Measurements from ENCODE around the gene SKAP2. TPM values are rescaled to one million over a fixed set of nuclear protein-coding genes. Genes with fewer than 3 reads are reported as not detected.
A peak's percentile ranks its signal among the peaks of the same experiment; 100 is the strongest.

SKAP2 gene
- total RNA-seq, 1 donor from 2014 or later, result 12.8 TPM

GRCh38 chr7:26686448-26686981 lies 177.9 kb downstream of the SKAP2 start:
- intact Hi-C loops (cut with DNase I), result no loop called here
- no peak overlapping the region for H3K27ac ChIP-seq

GRCh38 chr7:26685606-26686005 lies 178.8 kb downstream of the SKAP2 start:
- no peak for DNase-seq (ENCODE audit: extremely low spot score in 2 of 2)
- no peaks in the 10 kb centered on the region for H3K9me3 ChIP-seq
- H3K4me1 ChIP-seq, result no peaks in the 10 kb centered on the region
- TF ChIP-seq CTCF (IDR thresholded peaks at IDR 0.05), result no peak
- TF ChIP-seq POLR2A (IDR thresholded peaks at IDR 0.05), result no peak
- no peak for TF ChIP-seq POLR2AphosphoS5 (IDR thresholded peaks at IDR 0.05; ENCODE audit: insufficient read depth in 1 of 2, low read depth in 1 of 2)
- intact Hi-C loops (cut with DNase I), result no loop called here
- H3K27me3 ChIP-seq, result no peaks in the 10 kb centered on the region
- no peak overlapping the region for H3K27ac ChIP-seq
- no peak overlapping the region for H3K4me3 ChIP-seq
- no peaks in the 10 kb centered on the region for H3K36me3 ChIP-seq

More at GRCh38 chr7:26686448-26686981, 177.9 kb downstream of the SKAP2 start:
- Histone ChIP-seq H3K4me3 (no peak overlapping the region), H3K4me1 (no peaks in the 10 kb centered on the region), H3K27me3 (no peaks in the 10 kb centered on the region), H3K36me3 (no peaks in the 10 kb centered on the region), H3K9me3 (no peaks in the 10 kb centered on the region)
- peak in 1 of 2 donors; percentile 37 for TF ChIP-seq POLR2AphosphoS5 (IDR thresholded peaks at IDR 0.05; ENCODE audit: insufficient read depth in 1 of 2, low read depth in 1 of 2)
- peak in 2 of 3 experiments; percentile 47 to 56 for TF ChIP-seq CTCF (IDR thresholded peaks at IDR 0.05)
- TF ChIP-seq POLR2A (IDR thresholded peaks at IDR 0.05), result no peak
- no peak for DNase-seq (ENCODE audit: extremely low spot score in 2 of 2)

GRCh38 chr7:26684447-26684846 lies 179.9 kb downstream of the SKAP2 start:
- no peak for DNase-seq (ENCODE audit: extremely low spot score in 2 of 2)
- TF ChIP-seq CTCF (IDR thresholded peaks at IDR 0.05) (no peak), POLR2AphosphoS5 (IDR thresholded peaks at IDR 0.05; ENCODE audit: insufficient read depth in 1 of 2, low read depth in 1 of 2) (no peak), POLR2A (IDR thresholded peaks at IDR 0.05) (no peak)
- H3K27me3 ChIP-seq, result no peaks in the 10 kb centered on the region
- no peaks in the 10 kb centered on the region for H3K9me3 ChIP-seq
- intact Hi-C loops (cut with DNase I), result no loop called here
- H3K27ac ChIP-seq, result no peak overlapping the region
- no peaks in the 10 kb centered on the region for H3K4me1 ChIP-seq
- no peak overlapping the region for H3K4me3 ChIP-seq
- H3K36me3 ChIP-seq, result no peaks in the 10 kb centered on the region

- intact Hi-C loops (cut with DNase I), result no loop called here
- no peaks in the 10 kb centered on the region for H3K4me1 ChIP-seq
These were observed 181.1 kb downstream of the SKAP2 start for GRCh38 chr7:26683277-26683676.

More at GRCh38 chr7:26683277-26683676, 181.1 kb downstream of the SKAP2 start:
- no peak for TF ChIP-seq CTCF (IDR thresholded peaks at IDR 0.05)
- TF ChIP-seq POLR2AphosphoS5 (IDR thresholded peaks at IDR 0.05; ENCODE audit: insufficient read depth in 1 of 2, low read depth in 1 of 2), result no peak
- no peak for TF ChIP-seq POLR2A (IDR thresholded peaks at IDR 0.05)
- Histone ChIP-seq H3K36me3 (no peaks in the 10 kb centered on the region), H3K27ac (no peak overlapping the region), H3K4me3 (no peak overlapping the region), H3K9me3 (no peaks in the 10 kb centered on the region), H3K27me3 (no peaks in the 10 kb centered on the region)
- no peak for DNase-seq (ENCODE audit: extremely low spot score in 2 of 2)
